Naive thymus-derived CD8-positive, alpha-beta T cell (primary cell): ENCODE measurements around the gene FBXW4. TPM values are rescaled to one million over a fixed set of nuclear protein-coding genes. Genes with fewer than 3 reads are reported as not detected.
A peak's percentile ranks its signal among the peaks of the same experiment; 100 is the strongest.

Experiments
- ATAC-seq, 2 donors: fragments of 150-1000 bp; cut with Tn5 transposase in 1 of 2; sonication (Bioruptor Pico), chemical (Tn5 transposase) in 1 of 2; 1 replicate in 1 of 2; 2 replicates in 1 of 2; pipeline ENCODE4 v1.10.0; 2021; ENCODE audit warnings: mild to moderate bottlenecking in 2 of 2, moderate library complexity in 2 of 2
- POLR2A ChIA-PET: fragments of 350-600 bp; sonication (Branson Sonifier 250); formaldehyde crosslinking; loops from one replicate; lab custom pipeline; 2021; ENCODE audit warnings: antibody characterized with exemption; lab: Charles Lee
- DNase-seq, 10 donors: peaks; one replicate each; pipeline versions ENCODE4 v3.0.0 to v3.0.0-alpha.2; 2020 to 2022
- H3K27ac Mint-ChIP-seq, 10 donors: one replicate each; pipeline ENCODE4 v1.8.0; 2020 to 2022; ENCODE audit warnings: mild to moderate bottlenecking in 10 of 10, mixed read lengths in 10 of 10, moderate library complexity in 4 of 10, inconsistent platforms in 1 of 10
- H3K27me3 Mint-ChIP-seq, 5 donors: one replicate each; pipeline ENCODE4 v1.8.0; 2021 to 2022; ENCODE audit warnings: mixed read lengths in 5 of 5
- H3K36me3 Mint-ChIP-seq, 3 donors: one replicate each; pipeline ENCODE4 v1.8.0; 2020 to 2022; ENCODE audit warnings: mixed read lengths in 3 of 3, mild to moderate bottlenecking in 2 of 3, inconsistent platforms in 1 of 3
- H3K4me1 Mint-ChIP-seq, 4 donors: one replicate each; pipeline ENCODE4 v1.8.0; 2021 to 2022; ENCODE audit warnings: mixed read lengths in 4 of 4
- H3K4me3 Mint-ChIP-seq, 10 donors: one replicate each; pipeline ENCODE4 v1.8.0; 2020 to 2022; ENCODE audit warnings: mild to moderate bottlenecking in 10 of 10, mixed read lengths in 10 of 10, moderate library complexity in 6 of 10, inconsistent platforms in 1 of 10
- H3K9me3 Mint-ChIP-seq, 9 donors: one replicate each; pipeline ENCODE4 v1.8.0; 2020 to 2022; ENCODE audit warnings: mixed read lengths in 9 of 9, mild to moderate bottlenecking in 3 of 9, inconsistent platforms in 1 of 9, moderate library complexity in 1 of 9
- polyA plus RNA-seq, 3 donors: library from polyadenylated mRNA; unstranded; fragments of 300-500 nt; fragmentation: Illumina TruSeq; gene quantifications; one replicate each; pipeline ENCODE4 v1.2.3, GENCODE V29; 2021
- total RNA-seq, 8 experiments: library from RNA in 2 of 8; stranded (reverse) in 2 of 8; gene quantifications; one replicate each; pipeline ENCODE4 v1.2.3 and lab custom pipeline; 2021 to 2026

FBXW4 gene
- total and polyA plus RNA-seq, 5 experiments from 2014 or later, result 6.1 to 106 (median 13.1) TPM

- no peak for ATAC-seq
- Mint-ChIP-seq H3K27me3 (peaks cover 6 to 23% (median 12%) of the 10 kb centered on the region in 5 donors), H3K27ac (no peak overlapping the region), H3K4me3 (no peak overlapping the region), H3K4me1 (no peaks in the 10 kb centered on the region), H3K9me3 (no peaks in the 10 kb centered on the region), H3K36me3 (peaks cover 0 to 2% (median 0%) of the 10 kb centered on the region in 3 donors)
- POLR2A ChIA-PET, result no interaction called here
- DNase-seq, result no peak
Observed at GRCh38 chr10:101718690-101719275, 23.8 kb upstream of the FBXW4 start.

- no peaks in the 10 kb centered on the region for H3K4me1 Mint-ChIP-seq
- no peaks in the 10 kb centered on the region for H3K9me3 Mint-ChIP-seq
- no peak for ATAC-seq
- H3K36me3 Mint-ChIP-seq, result peaks cover 0 to 2% (median 0%) of the 10 kb centered on the region in 3 donors
- peaks cover 4 to 26% (median 8%) of the 10 kb centered on the region in 5 donors for H3K27me3 Mint-ChIP-seq
- DNase-seq, result no peak
- H3K4me3 Mint-ChIP-seq, result no peak overlapping the region
- H3K27ac Mint-ChIP-seq, result no peak overlapping the region
- POLR2A ChIA-PET, result no interaction called here
Observed at GRCh38 chr10:101716891-101717659, 22.1 kb upstream of the FBXW4 start.

GRCh38 chr10:101712997-101713396 is 18.0 kb upstream of the FBXW4 start:
- peaks cover 9 to 31% (median 13%) of the 10 kb centered on the region in 5 donors for H3K27me3 Mint-ChIP-seq
- H3K9me3 Mint-ChIP-seq, result no peaks in the 10 kb centered on the region
- no peak overlapping the region for H3K4me3 Mint-ChIP-seq
- H3K4me1 Mint-ChIP-seq, result peaks cover 0 to 5% (median 3%) of the 10 kb centered on the region in 4 donors
- no peak overlapping the region for H3K27ac Mint-ChIP-seq
- POLR2A ChIA-PET, result no interaction called here
- H3K36me3 Mint-ChIP-seq, result peaks cover 0 to 2% (median 0%) of the 10 kb centered on the region in 3 donors
- no peak for DNase-seq
- no peak for ATAC-seq

GRCh38 chr10:101710793-101711192 is 15.8 kb upstream of the FBXW4 start:
- ATAC-seq (no peak), DNase-seq (no peak)
- H3K4me3 Mint-ChIP-seq, result no peak overlapping the region
- POLR2A ChIA-PET, result no interaction called here
- peaks cover 0 to 6% (median 5%) of the 10 kb centered on the region in 4 donors for H3K4me1 Mint-ChIP-seq
- no peak overlapping the region for H3K27ac Mint-ChIP-seq
- no peaks in the 10 kb centered on the region for H3K9me3 Mint-ChIP-seq
- H3K36me3 Mint-ChIP-seq, result no peaks in the 10 kb centered on the region
- peaks cover 17 to 49% (median 21%) of the 10 kb centered on the region in 5 donors for H3K27me3 Mint-ChIP-seq

- Mint-ChIP-seq H3K36me3 (no peaks in the 10 kb centered on the region), H3K27me3 (peaks cover 18 to 50% (median 24%) of the 10 kb centered on the region in 5 donors), H3K9me3 (no peaks in the 10 kb centered on the region), H3K4me3 (peak overlapping the region in 1 of 10 donors; percentile 17), H3K4me1 (peaks cover 0 to 6% (median 5%) of the 10 kb centered on the region in 4 donors), H3K27ac (no peak overlapping the region)
- POLR2A ChIA-PET, result no interaction called here
- ATAC-seq (no peak), DNase-seq (no peak)
Observed at GRCh38 chr10:101710059-101710695, 15.2 kb upstream of the FBXW4 start.

- peaks cover 0 to 6% (median 5%) of the 10 kb centered on the region in 4 donors for H3K4me1 Mint-ChIP-seq
- no peak overlapping the region for H3K4me3 Mint-ChIP-seq
- ATAC-seq, result no peak
- H3K9me3 Mint-ChIP-seq, result no peaks in the 10 kb centered on the region
- H3K36me3 Mint-ChIP-seq, result no peaks in the 10 kb centered on the region
- POLR2A ChIA-PET, result no interaction called here
- no peak for DNase-seq
- no peak overlapping the region for H3K27ac Mint-ChIP-seq
- peaks cover 21 to 49% (median 27%) of the 10 kb centered on the region in 5 donors for H3K27me3 Mint-ChIP-seq
Observed at GRCh38 chr10:101709359-101710058, 14.5 kb upstream of the FBXW4 start.

- H3K4me1 Mint-ChIP-seq, result peaks cover 2 to 6% (median 5%) of the 10 kb centered on the region in 4 donors
- no peaks in the 10 kb centered on the region for H3K36me3 Mint-ChIP-seq
- ATAC-seq (no peak), DNase-seq (no peak)
- POLR2A ChIA-PET, result no interaction called here
- H3K9me3 Mint-ChIP-seq, result no peaks in the 10 kb centered on the region
- no peak overlapping the region for H3K4me3 Mint-ChIP-seq
- no peak overlapping the region for H3K27ac Mint-ChIP-seq
- H3K27me3 Mint-ChIP-seq, result peaks cover 25 to 54% (median 32%) of the 10 kb centered on the region in 5 donors
Observed at GRCh38 chr10:101708870-101709269, 13.9 kb upstream of the FBXW4 start.

- no peak for ATAC-seq
- Mint-ChIP-seq H3K36me3 (no peaks in the 10 kb centered on the region), H3K4me1 (peaks cover 2 to 6% (median 5%) of the 10 kb centered on the region in 4 donors), H3K27me3 (peaks cover 25 to 54% (median 32%) of the 10 kb centered on the region in 5 donors), H3K9me3 (no peaks in the 10 kb centered on the region), H3K4me3 (no peak overlapping the region), H3K27ac (no peak overlapping the region)
- POLR2A ChIA-PET, result no interaction called here
- no peak for DNase-seq
Observed at GRCh38 chr10:101708073-101708472, 13.1 kb upstream of the FBXW4 start.

- H3K27me3 Mint-ChIP-seq, result peaks cover 20 to 38% (median 28%) of the 10 kb centered on the region in 5 donors
- no peak overlapping the region for H3K4me3 Mint-ChIP-seq
- H3K4me1 Mint-ChIP-seq, result peaks cover 0 to 6% (median 2%) of the 10 kb centered on the region in 4 donors
- no peak for DNase-seq
- peaks cover 0 to 7% (median 5%) of the 10 kb centered on the region in 3 donors for H3K36me3 Mint-ChIP-seq
- ATAC-seq, result no peak
- H3K9me3 Mint-ChIP-seq, result no peaks in the 10 kb centered on the region
- no peak overlapping the region for H3K27ac Mint-ChIP-seq
- POLR2A ChIA-PET, result interaction anchor here (1.5 kb wide), 1 partner anchor 10 kb away, joined by 3 read pairs; no protein-coding TSS in a partner anchor
Observed at GRCh38 chr10:101704331-101704730, 9.4 kb upstream of the FBXW4 start.

GRCh38 chr10:101696632-101697031 is 1.7 kb upstream of the FBXW4 start:
- Mint-ChIP-seq H3K27ac (peak overlapping the region in 5 of 10 donors; percentile 9 to 98 (median 37)), H3K4me3 (peak overlapping the region in 5 of 10 donors; percentile 1 to 57 (median 16)), H3K36me3 (peaks cover 0 to 13% (median 5%) of the 10 kb centered on the region in 3 donors), H3K4me1 (peaks cover 7 to 25% (median 21%) of the 10 kb centered on the region in 4 donors), H3K9me3 (peaks cover 0 to 2% (median 0%) of the 10 kb centered on the region in 9 donors), H3K27me3 (no peaks in the 10 kb centered on the region)
- ATAC-seq, result no peak
- no peak for DNase-seq
- POLR2A ChIA-PET, result no interaction called here

- Mint-ChIP-seq H3K4me3 (peak overlapping the region; percentile 69 to 96 (median 80)), H3K9me3 (peaks cover 0 to 2% (median 0%) of the 10 kb centered on the region in 9 donors), H3K36me3 (peaks cover 0 to 18% (median 5%) of the 10 kb centered on the region in 3 donors), H3K4me1 (peaks cover 16 to 37% (median 32%) of the 10 kb centered on the region in 4 donors), H3K27ac (peak overlapping the region; percentile 83 to 99 (median 92)), H3K27me3 (no peaks in the 10 kb centered on the region)
- POLR2A ChIA-PET, result interaction anchor here (1.0 to 2.7 kb wide), 4 partner anchors 12 to 123 kb away, joined by 3 to 10 read pairs (median 6); partner anchors contain the start of genes NPM3 and OGA
- ATAC-seq, result peak; percentile 0 to 1
- DNase-seq, result peak in 1 of 10 donors; percentile 1
Observed at GRCh38 chr10:101695404-101695890, 477 bp upstream of the FBXW4 start.
